ENCODE results near the gene HACD3. TPM values are rescaled to one million over a fixed set of nuclear protein-coding genes. Genes with fewer than 3 reads are reported as not detected.
"Not testable (repeated sequence)": the region's sequence is repeated elsewhere in the genome, so short reads cannot be mapped to it uniquely, and the experiment has no call there.

Gene HACD3
- total RNA-seq, 1 experiment from 2014 or later: 98.2 TPM

DNA sequence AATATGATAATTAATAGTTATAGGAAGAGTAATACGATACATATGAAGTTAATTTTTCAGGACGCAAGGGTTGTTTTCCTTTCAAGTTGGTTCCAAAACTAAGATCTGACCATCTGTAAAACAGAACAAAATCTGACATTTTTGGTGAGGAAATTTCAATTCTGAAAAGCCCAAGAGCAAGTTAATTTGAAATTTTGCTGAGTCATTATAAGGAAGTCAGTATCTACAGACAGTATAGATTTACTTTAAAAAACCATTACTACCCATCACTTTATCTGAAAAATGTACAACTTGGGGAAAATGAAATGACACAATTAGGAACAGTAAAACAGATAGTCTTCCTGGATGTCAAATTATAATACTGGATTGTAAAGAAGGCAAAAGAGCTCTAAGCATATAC lies 68.2 kb downstream of the HACD3 start:
- DNase-seq (ENCODE audit: low spot score): no peak

GRCh38 chr15:65599677-65600076 lies 69.4 kb downstream of the HACD3 start:
- no peak for DNase-seq (ENCODE audit: low spot score)

DNA sequence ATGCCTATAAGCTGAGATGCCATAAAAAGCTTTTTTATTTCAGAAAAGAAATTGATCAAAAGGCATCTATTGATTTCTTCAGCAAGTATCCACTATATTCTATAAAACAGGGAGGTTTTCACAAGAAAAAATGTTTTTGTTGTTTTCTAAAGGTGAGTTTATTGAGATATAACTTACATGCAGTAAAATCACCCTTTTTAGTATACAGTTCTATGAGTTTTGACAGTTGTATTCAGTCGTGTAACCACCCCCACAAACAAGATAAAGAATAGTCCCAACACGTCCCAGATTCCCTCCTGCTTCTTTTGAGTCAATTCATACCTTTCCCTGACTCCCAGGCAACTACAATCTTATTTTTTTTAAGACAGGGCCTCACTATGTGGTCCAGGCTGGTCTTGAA lies 72.9 kb downstream of the HACD3 start:
- DNase-seq (ENCODE audit: low spot score): no peak

- no peak for DNase-seq (ENCODE audit: low spot score)
Observed at GRCh38 chr15:65603559-65603958, 73.3 kb downstream of the HACD3 start.

GRCh38 chr15:65610871-65611718 lies 80.8 kb downstream of the HACD3 start, which contains the start of gene INTS14:
Gene INTS14, minus strand, starts transcription at chr15:65611131. Its CDS starts 3,751 bp downstream, at chr15:65607380.
- peak; percentile 92 for DNase-seq (ENCODE audit: low spot score)

GRCh38 chr15:65611888-65612615 lies 81.8 kb downstream of the HACD3 start:
- DNase-seq (ENCODE audit: low spot score): no peak

- DNase-seq (ENCODE audit: low spot score): no peak
Observed at GRCh38 chr15:65612616-65612946, 82.3 kb downstream of the HACD3 start.

GRCh38 chr15:65612949-65613744 lies 82.9 kb downstream of the HACD3 start:
- DNase-seq (ENCODE audit: low spot score): no peak

GRCh38 chr15:65615887-65616286 lies 85.6 kb downstream of the HACD3 start:
- not testable (repeated sequence) for DNase-seq (ENCODE audit: low spot score)

GRCh38 chr15:65618560-65619109 lies 88.4 kb downstream of the HACD3 start:
- no peak for DNase-seq (ENCODE audit: low spot score)

GRCh38 chr15:65619626-65620290 lies 89.5 kb downstream of the HACD3 start:
- no peak for DNase-seq (ENCODE audit: low spot score)

DNA sequence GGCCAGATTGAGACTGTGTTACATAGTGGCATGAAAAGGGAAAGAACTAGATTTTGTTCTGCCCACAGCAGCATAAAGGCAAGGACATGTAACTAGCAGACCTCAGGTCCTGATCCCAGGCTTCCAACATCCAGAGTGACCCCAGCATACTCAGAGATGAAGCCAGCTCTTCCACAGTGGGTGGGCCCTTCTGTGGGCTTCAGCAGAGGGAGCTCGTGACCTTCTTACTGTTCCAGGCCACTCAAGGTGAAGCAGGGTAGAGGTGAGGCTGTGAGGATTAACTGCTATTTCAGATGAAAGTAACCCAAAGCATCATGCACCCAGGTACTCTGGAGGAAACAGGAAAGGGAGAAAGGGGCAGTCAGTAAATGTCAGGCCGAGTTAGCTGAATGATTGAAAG lies 90.6 kb downstream of the HACD3 start:
- DNase-seq (ENCODE audit: low spot score): no peak

GRCh38 chr15:65621638-65622037 lies 91.4 kb downstream of the HACD3 start, which contains the start of gene SLC24A1:
Gene SLC24A1, plus strand, starts transcription at chr15:65621938. Its CDS starts 2,143 bp downstream, at chr15:65624081.
- no peak for DNase-seq (ENCODE audit: low spot score)

- no peak for DNase-seq (ENCODE audit: low spot score)
Observed at GRCh38 chr15:65623103-65623502, 92.8 kb downstream of the HACD3 start.

DNA sequence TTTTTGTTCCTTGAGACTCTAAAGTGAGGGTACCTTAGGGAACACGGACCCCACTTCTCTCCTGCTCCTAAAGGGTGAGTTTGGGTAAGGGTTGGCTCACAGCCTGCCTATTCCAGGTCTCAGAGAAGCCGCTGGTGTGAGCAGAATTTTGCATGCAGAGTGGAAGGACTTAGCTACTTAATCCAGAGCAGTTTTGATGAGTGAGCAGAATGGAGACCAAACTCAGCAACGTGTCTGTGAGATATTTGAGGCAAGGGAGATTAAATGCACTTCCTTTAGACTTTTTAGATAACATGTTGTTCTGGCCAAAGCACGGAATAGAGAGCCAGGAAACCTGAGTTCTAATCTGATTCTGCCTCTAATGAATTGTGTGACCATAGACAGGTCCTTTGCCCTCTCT lies 96.6 kb downstream of the HACD3 start:
- DNase-seq (ENCODE audit: low spot score): no peak

Other genes starting within 250 kb of the HACD3 start
- gene PARP16, start 243.6 kb upstream of the HACD3 start, total RNA-seq (2014; rRNA removed; shearing (Covaris generic)): 5.1 and 7.7 TPM in 2 replicates
- gene RNU5A-1, start 234.4 kb upstream of the HACD3 start, total RNA-seq (2014; rRNA removed; shearing (Covaris generic)): not detected in 2 replicates
- gene RNU5B-1, start 225.8 kb upstream of the HACD3 start, total RNA-seq (2014; rRNA removed; shearing (Covaris generic)): not detected in 2 replicates
- gene IGDCC3, start 152.5 kb upstream of the HACD3 start, total RNA-seq (2014; rRNA removed; shearing (Covaris generic)): not detected in 2 replicates
- gene IGDCC4, start 107.5 kb upstream of the HACD3 start, total RNA-seq (2014; rRNA removed; shearing (Covaris generic)): 0.10 and 0.14 TPM in 2 replicates
- 10.7 and 16.8 TPM in 2 replicates for gene DPP8, start 12.8 kb upstream of the HACD3 start, total RNA-seq (2014; rRNA removed; shearing (Covaris generic))
- gene INTS14, start 80.7 kb downstream of the HACD3 start, total RNA-seq (2014; rRNA removed; shearing (Covaris generic)): 47.0 and 57.1 TPM in 2 replicates
- 3.8 and 3.9 TPM in 2 replicates for gene SLC24A1, start 91.5 kb downstream of the HACD3 start, total RNA-seq (2014; rRNA removed; shearing (Covaris generic))